Chondrocyte (in vitro differentiated cells): ENCODE results near the gene ABHD17C. TPM values are rescaled to one million over a fixed set of nuclear protein-coding genes. Genes with fewer than 3 reads are reported as not detected.

Source experiments
- DNase-seq: peaks from one replicate; pipeline ENCODE4 v3.0.0; 2021; ENCODE audit warnings: mixed read lengths, low spot score
- H3K27ac Mint-ChIP-seq: one replicate; pipeline ENCODE4 v1.8.0; 2021; ENCODE audit warnings: mild to moderate bottlenecking, moderate library complexity, mixed read lengths; ENCODE audit not compliant: unreplicated experiment
- H3K27me3 Mint-ChIP-seq: 2 replicates; pipeline ENCODE4 v1.8.0; 2021; ENCODE audit warnings: low read depth, mixed read lengths
- H3K36me3 Mint-ChIP-seq: 2 replicates; pipeline ENCODE4 v1.8.0; 2021; ENCODE audit warnings: low read depth, mixed read lengths
- H3K4me1 Mint-ChIP-seq: 2 replicates; pipeline ENCODE4 v1.8.0; 2021; ENCODE audit warnings: low read depth, mild to moderate bottlenecking, mixed read lengths
- H3K4me3 Mint-ChIP-seq: one replicate; pipeline ENCODE4 v1.8.0; 2021; ENCODE audit warnings: mild to moderate bottlenecking, moderate library complexity, mixed read lengths; ENCODE audit not compliant: unreplicated experiment
- H3K9me3 Mint-ChIP-seq: 2 replicates; pipeline ENCODE4 v1.8.0; 2021; ENCODE audit warnings: low read depth, mixed read lengths
- CTCF ChIP-seq: fragments of 200-600 bp; sonication (generic); IDR thresholded peaks from 2 replicates; pipeline ENCODE4 v1.5.0; 2021; ENCODE audit warnings: antibody characterized with exemption, mild to moderate bottlenecking, moderate library complexity
- total RNA-seq: library from RNA; stranded (reverse); gene quantifications from 3 replicates; pipeline ENCODE4 v1.2.1, GENCODE V29; 2021

ABHD17C gene
- total RNA-seq, 1 donor from 2014 or later: 8.0 TPM

- no peak for DNase-seq
- Mint-ChIP-seq H3K9me3 (peaks cover 5% of the 10 kb centered on the region), H3K27me3 (no peaks in the 10 kb centered on the region), H3K36me3 (peaks cover 16% of the 10 kb centered on the region), H3K27ac (no peak overlapping the region), H3K4me1 (peaks cover 31% of the 10 kb centered on the region), H3K4me3 (no peak overlapping the region)
- no peak for TF ChIP-seq CTCF
Observed at GRCh38 chr15:80749589-80749988, 54.5 kb downstream of the ABHD17C start.

DNA sequence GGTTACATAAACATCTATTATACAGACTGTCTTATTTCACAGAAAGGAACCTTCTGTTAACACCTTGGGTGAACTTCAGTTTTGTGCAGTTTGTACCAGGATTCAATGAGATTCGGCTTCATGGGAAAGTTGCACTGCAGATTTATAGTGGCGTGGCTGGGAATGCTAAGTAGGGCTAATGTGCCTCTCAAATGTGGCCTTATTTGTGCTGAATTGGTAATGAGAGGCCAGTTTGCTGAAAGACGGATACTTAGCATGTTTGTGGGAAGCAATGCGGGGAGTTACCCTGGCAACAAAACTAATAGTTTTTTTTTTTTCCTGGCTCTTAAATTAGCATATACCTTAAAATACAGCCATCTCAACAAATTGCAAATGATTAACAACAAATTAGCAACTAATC, 55.5 kb downstream of the ABHD17C start:
- H3K36me3 Mint-ChIP-seq: peaks cover 21% of the 10 kb centered on the region
- no peak for DNase-seq

GRCh38 chr15:80752204-80752603, 57.1 kb downstream of the ABHD17C start:
- Mint-ChIP-seq H3K27ac (no peak overlapping the region), H3K9me3 (no peaks in the 10 kb centered on the region), H3K36me3 (peaks cover 23% of the 10 kb centered on the region), H3K4me1 (peaks cover 12% of the 10 kb centered on the region), H3K4me3 (no peak overlapping the region), H3K27me3 (no peaks in the 10 kb centered on the region)
- no peak for TF ChIP-seq CTCF
- no peak for DNase-seq

More for the DNA sequence above, 55.5 kb downstream of the ABHD17C start:
- no peak for TF ChIP-seq CTCF
- Mint-ChIP-seq H3K27me3 (no peaks in the 10 kb centered on the region), H3K27ac (no peak overlapping the region), H3K4me3 (no peak overlapping the region), H3K4me1 (peaks cover 21% of the 10 kb centered on the region), H3K9me3 (peaks cover 5% of the 10 kb centered on the region)

- Mint-ChIP-seq H3K36me3 (peaks cover 23% of the 10 kb centered on the region), H3K4me1 (peaks cover 6% of the 10 kb centered on the region), H3K4me3 (no peak overlapping the region), H3K27me3 (no peaks in the 10 kb centered on the region), H3K27ac (no peak overlapping the region), H3K9me3 (no peaks in the 10 kb centered on the region)
- DNase-seq: no peak
- TF ChIP-seq CTCF: no peak
Observed at GRCh38 chr15:80753161-80753560, 58.1 kb downstream of the ABHD17C start.

GRCh38 chr15:80754014-80754413, 58.9 kb downstream of the ABHD17C start:
- no peak overlapping the region for H3K27ac Mint-ChIP-seq
- no peak overlapping the region for H3K4me3 Mint-ChIP-seq
- H3K9me3 Mint-ChIP-seq: no peaks in the 10 kb centered on the region
- peaks cover 23% of the 10 kb centered on the region for H3K36me3 Mint-ChIP-seq
- no peak for DNase-seq
- no peak for TF ChIP-seq CTCF
- peaks cover 6% of the 10 kb centered on the region for H3K4me1 Mint-ChIP-seq
- no peaks in the 10 kb centered on the region for H3K27me3 Mint-ChIP-seq
